Measurements from ENCODE around the gene FAM168A.

DNA sequence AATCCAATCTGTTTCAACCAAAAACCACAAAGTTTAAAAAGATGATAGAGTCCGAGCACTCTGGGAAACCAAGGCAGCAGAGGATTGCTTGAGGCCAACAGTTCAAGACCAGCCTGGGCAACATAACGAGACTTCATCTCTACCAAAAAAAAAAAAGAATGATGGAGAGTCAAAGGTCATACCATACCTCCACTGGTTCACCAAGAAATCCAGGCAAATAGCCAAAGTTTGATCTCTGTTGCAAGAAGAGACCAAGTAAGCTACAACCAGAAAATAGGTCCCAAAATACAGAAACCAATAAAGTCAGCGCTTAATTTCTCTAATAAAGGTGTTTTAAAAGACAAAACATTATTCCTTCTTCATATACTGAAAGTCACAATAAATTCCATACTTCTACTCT, 13.1 kb downstream of the FAM168A start:
- TF ChIP-seq, protein P1, sequence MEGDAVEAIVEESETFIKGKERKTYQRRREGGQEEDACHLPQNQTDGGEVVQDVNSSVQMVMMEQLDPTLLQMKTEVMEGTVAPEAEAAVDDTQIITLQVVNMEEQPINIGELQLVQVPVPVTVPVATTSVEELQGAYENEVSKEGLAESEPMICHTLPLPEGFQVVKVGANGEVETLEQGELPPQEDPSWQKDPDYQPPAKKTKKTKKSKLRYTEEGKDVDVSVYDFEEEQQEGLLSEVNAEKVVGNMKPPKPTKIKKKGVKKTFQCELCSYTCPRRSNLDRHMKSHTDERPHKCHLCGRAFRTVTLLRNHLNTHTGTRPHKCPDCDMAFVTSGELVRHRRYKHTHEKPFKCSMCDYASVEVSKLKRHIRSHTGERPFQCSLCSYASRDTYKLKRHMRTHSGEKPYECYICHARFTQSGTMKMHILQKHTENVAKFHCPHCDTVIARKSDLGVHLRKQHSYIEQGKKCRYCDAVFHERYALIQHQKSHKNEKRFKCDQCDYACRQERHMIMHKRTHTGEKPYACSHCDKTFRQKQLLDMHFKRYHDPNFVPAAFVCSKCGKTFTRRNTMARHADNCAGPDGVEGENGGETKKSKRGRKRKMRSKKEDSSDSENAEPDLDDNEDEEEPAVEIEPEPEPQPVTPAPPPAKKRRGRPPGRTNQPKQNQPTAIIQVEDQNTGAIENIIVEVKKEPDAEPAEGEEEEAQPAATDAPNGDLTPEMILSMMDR (IDR thresholded peaks at IDR 0.05 in 8 of 11, conservative IDR thresholded peaks at IDR 0.05 in 3 of 11) = no peak
- TF ChIP-seq POLR2A (IDR thresholded peaks at IDR 0.05) (no peak), POLR2AphosphoS5 (IDR thresholded peaks at IDR 0.05) (no peak)

Measured in spleen (tissue), 7 donors.